Vagina (tissue), 2 donors: ENCODE data around the gene APCDD1.

Experiments used
- POLR2A ChIP-seq, 2 donors: fragments of 450-650 bp; IDR thresholded peaks; one replicate each; pipeline ENCODE4 v1.6.1; 2017; ENCODE audit warnings: antibody characterized with exemption in 2 of 2, mild to moderate bottlenecking in 2 of 2, moderate library complexity in 2 of 2
- POLR2AphosphoS5 ChIP-seq, 2 donors: sonication (generic); formaldehyde crosslinking; IDR thresholded peaks; one replicate each; pipeline ENCODE4 v1.9.0; 2017; ENCODE audit warnings: antibody characterized with exemption in 2 of 2, mild to moderate bottlenecking in 2 of 2, low read depth in 1 of 2; ENCODE audit not compliant: insufficient read depth in 1 of 2
- TF ChIP-seq, protein P1 (sequence below), 3 experiments: fragments of 450-650 bp in 2 of 3; fragments of 200-600 bp in 1 of 3; sonication (generic) in 1 of 3; IDR thresholded peaks; one replicate each; pipeline ENCODE4 v1.5.1; 2017 to 2019; ENCODE audit warnings: antibody characterized with exemption in 3 of 3, mild to moderate bottlenecking in 2 of 3, moderate library complexity in 2 of 3

DNA sequence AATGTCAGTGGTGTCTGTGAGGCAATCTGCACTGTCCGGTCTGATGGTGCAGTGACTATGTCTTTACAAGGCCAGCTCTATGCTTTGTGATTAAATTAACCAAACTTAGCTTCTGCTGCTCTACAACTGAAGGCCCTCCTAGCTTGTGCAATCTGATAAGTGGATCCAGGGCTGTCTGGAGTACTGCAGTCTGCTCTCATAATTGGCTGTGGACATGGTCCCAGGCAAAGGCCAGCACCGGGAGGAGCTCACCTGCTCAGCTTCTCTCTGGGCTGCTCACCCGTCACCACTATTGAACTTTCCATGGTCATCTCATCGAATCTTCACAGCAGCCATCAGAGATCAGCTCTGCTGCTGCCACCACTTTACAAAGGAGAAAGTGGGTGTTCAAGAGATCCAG, 13.0 kb upstream of the APCDD1 start:
- TF ChIP-seq POLR2AphosphoS5 (IDR thresholded peaks at IDR 0.05; ENCODE audit: insufficient read depth in 1 of 2, low read depth in 1 of 2) (no peak), POLR2A (IDR thresholded peaks at IDR 0.05) (no peak)
- TF ChIP-seq, protein P1, sequence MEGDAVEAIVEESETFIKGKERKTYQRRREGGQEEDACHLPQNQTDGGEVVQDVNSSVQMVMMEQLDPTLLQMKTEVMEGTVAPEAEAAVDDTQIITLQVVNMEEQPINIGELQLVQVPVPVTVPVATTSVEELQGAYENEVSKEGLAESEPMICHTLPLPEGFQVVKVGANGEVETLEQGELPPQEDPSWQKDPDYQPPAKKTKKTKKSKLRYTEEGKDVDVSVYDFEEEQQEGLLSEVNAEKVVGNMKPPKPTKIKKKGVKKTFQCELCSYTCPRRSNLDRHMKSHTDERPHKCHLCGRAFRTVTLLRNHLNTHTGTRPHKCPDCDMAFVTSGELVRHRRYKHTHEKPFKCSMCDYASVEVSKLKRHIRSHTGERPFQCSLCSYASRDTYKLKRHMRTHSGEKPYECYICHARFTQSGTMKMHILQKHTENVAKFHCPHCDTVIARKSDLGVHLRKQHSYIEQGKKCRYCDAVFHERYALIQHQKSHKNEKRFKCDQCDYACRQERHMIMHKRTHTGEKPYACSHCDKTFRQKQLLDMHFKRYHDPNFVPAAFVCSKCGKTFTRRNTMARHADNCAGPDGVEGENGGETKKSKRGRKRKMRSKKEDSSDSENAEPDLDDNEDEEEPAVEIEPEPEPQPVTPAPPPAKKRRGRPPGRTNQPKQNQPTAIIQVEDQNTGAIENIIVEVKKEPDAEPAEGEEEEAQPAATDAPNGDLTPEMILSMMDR (IDR thresholded peaks at IDR 0.05) = no peak
